ENCODE results near the gene MAPKAPK3.
"Not testable (repeated sequence)": the region's sequence is repeated elsewhere in the genome, so short reads cannot be mapped to it uniquely, and the experiment has no call there.

MAPKAPK3 gene

GRCh38 chr3:50653937-50654595 lies 37.1 kb downstream of the MAPKAPK3 start:
- DNase-seq: no peak

GRCh38 chr3:50655009-50655830 lies 38.3 kb downstream of the MAPKAPK3 start:
- no peak for DNase-seq

- DNase-seq: no peak
Measured at GRCh38 chr3:50656417-50657195, 39.7 kb downstream of the MAPKAPK3 start.

- DNase-seq: no peak
Measured at GRCh38 chr3:50657407-50657806, 40.5 kb downstream of the MAPKAPK3 start.

GRCh38 chr3:50657816-50658215 lies 40.9 kb downstream of the MAPKAPK3 start:
- DNase-seq: no peak

GRCh38 chr3:50658416-50658815 lies 41.5 kb downstream of the MAPKAPK3 start:
- no peak for DNase-seq

GRCh38 chr3:50658831-50659230 lies 41.9 kb downstream of the MAPKAPK3 start:
- no peak for DNase-seq

GRCh38 chr3:50660386-50660785 lies 43.4 kb downstream of the MAPKAPK3 start:
- no peak for DNase-seq

GRCh38 chr3:50661321-50661837 lies 44.4 kb downstream of the MAPKAPK3 start:
- DNase-seq: no peak

- DNase-seq: no peak
Measured at GRCh38 chr3:50662408-50662807, 45.5 kb downstream of the MAPKAPK3 start.

- no peak for DNase-seq
Measured at GRCh38 chr3:50665081-50665840, 48.3 kb downstream of the MAPKAPK3 start.

- DNase-seq: not testable (repeated sequence)
Measured at GRCh38 chr3:50665841-50666115, 48.8 kb downstream of the MAPKAPK3 start.

- DNase-seq: no peak
Measured at GRCh38 chr3:50666837-50667236, 49.9 kb downstream of the MAPKAPK3 start.

- no peak for DNase-seq
Measured at GRCh38 chr3:50671331-50671730, 54.4 kb downstream of the MAPKAPK3 start.

GRCh38 chr3:50672656-50673055 lies 55.7 kb downstream of the MAPKAPK3 start:
- no peak for DNase-seq

- DNase-seq: no peak
Measured at GRCh38 chr3:50673931-50674330, 57.0 kb downstream of the MAPKAPK3 start.

- DNase-seq: peak; percentile 81
Measured at GRCh38 chr3:50674349-50675178, 57.6 kb downstream of the MAPKAPK3 start, which contains the start of gene DOCK3. Gene DOCK3, plus strand, starts transcription at chr3:50674927. Its CDS starts 337 bp downstream, at chr3:50675264.

- peak; percentile 34 for DNase-seq
Measured at GRCh38 chr3:50675179-50676030, 58.5 kb downstream of the MAPKAPK3 start.

- DNase-seq: no peak
Measured at GRCh38 chr3:50676031-50676705, 59.2 kb downstream of the MAPKAPK3 start.

Data from right kidney (tissue), 1 donor.